ENCODE measurements around the gene PITX1.

- TF ChIP-seq, protein P1, sequence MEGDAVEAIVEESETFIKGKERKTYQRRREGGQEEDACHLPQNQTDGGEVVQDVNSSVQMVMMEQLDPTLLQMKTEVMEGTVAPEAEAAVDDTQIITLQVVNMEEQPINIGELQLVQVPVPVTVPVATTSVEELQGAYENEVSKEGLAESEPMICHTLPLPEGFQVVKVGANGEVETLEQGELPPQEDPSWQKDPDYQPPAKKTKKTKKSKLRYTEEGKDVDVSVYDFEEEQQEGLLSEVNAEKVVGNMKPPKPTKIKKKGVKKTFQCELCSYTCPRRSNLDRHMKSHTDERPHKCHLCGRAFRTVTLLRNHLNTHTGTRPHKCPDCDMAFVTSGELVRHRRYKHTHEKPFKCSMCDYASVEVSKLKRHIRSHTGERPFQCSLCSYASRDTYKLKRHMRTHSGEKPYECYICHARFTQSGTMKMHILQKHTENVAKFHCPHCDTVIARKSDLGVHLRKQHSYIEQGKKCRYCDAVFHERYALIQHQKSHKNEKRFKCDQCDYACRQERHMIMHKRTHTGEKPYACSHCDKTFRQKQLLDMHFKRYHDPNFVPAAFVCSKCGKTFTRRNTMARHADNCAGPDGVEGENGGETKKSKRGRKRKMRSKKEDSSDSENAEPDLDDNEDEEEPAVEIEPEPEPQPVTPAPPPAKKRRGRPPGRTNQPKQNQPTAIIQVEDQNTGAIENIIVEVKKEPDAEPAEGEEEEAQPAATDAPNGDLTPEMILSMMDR (conservative IDR thresholded peaks at IDR 0.05; ENCODE audit: low read length): no peak
- TF ChIP-seq EZH2phosphoT487 (IDR thresholded peaks at IDR 0.05; ENCODE audit: borderline replicate concordance, low read depth, low read length): no peak
These were observed 20.6 kb downstream of the PITX1 start for GRCh38 chr5:135013445-135013844.
